ENCODE results near the gene PARD3.

DNA sequence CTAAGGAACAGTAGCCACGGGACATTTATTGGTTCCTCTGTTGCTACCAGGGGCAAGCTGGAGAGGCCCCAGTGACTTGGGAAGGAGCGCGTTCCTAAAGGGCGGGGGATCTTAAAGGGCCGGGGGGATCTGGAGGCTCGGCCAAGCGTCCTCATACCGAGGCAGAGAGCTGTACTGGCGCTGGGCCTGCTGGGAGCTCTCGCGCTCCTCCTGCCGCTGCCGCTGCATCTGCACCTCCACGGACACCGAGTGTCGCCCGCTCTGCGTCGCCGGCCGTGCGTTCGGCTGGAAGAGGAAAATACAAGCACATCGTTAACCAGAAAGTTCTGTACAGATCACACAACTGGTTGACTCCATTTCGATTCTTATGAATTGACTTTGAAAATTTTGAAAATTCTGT is 695.6 kb downstream of the PARD3 start:
- no peak for TF ChIP-seq CTCF (IDR thresholded peaks at IDR 0.05; ENCODE audit: borderline replicate concordance, extremely low read depth, low read length, poor library complexity, severe bottlenecking)
- TF ChIP-seq EZH2 (IDR thresholded peaks at IDR 0.05; ENCODE audit: borderline replicate concordance, low read depth, low read length, severe bottlenecking), result no peak
